ENCODE results near the gene SDC1. TPM values are rescaled to one million over a fixed set of nuclear protein-coding genes. Genes with fewer than 3 reads are reported as not detected.

Gene SDC1
- total and polyA plus RNA-seq, 2 of the 8 experiments (the other 6 are each of a cell fraction or from before 2014, with no cell fraction given), result 45.3 to 73.3 TPM

GRCh38 chr2:20242727-20243377 is 17.9 kb upstream of the SDC1 start (continued):
- TF ChIP-seq CTCF (IDR thresholded peaks at IDR 0.05; ENCODE audit: control extremely low read depth in 1 of 3, insufficient read depth in 1 of 3, low read depth in 1 of 3, low read length in 3 of 3), result peak in 1 of 3 experiments; percentile 19; a peak in 2 of 4 replicates
- no peak for TF ChIP-seq CHD7 (IDR thresholded peaks at IDR 0.05; ENCODE audit: insufficient replicate concordance, low read length)
- TF ChIP-seq SIRT6 (IDR thresholded peaks at IDR 0.05; ENCODE audit: low read length), result no peak
